Measurements from ENCODE around the gene MGAT4A.
"Not testable (repeated sequence)": the region's sequence is repeated elsewhere in the genome, so short reads cannot be mapped to it uniquely, and the experiment has no call there.

Gene MGAT4A

GRCh38 chr2:98759338-98759737 is 28.4 kb upstream of the MGAT4A start:
- no peak for DNase-seq

DNA sequence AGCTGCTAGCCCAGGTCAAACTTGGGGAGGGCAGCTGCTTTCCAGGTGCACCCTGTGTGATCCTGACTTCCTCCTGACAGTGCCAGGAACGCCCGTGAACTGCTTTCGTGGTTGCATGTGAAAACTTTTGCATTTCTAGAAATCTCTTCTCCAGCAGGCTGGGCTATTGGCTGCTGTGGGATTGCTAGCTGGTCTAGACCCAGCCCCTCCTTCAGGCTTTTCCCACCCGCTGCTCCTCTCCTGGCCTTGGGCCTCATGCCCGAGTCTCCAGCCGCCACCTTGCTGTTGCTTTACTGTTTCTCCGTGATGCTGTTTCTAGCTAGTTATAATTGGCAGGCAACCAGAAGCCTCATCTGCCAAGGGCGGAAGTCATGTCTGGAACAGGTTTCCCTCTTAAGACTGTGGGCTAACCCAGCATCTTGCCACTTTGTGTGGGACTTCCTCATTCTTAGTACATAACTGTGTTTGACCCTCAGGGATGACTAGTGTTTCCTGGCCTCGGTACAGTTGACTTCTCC is 27.0 kb upstream of the MGAT4A start:
- DNase-seq: no peak

DNA sequence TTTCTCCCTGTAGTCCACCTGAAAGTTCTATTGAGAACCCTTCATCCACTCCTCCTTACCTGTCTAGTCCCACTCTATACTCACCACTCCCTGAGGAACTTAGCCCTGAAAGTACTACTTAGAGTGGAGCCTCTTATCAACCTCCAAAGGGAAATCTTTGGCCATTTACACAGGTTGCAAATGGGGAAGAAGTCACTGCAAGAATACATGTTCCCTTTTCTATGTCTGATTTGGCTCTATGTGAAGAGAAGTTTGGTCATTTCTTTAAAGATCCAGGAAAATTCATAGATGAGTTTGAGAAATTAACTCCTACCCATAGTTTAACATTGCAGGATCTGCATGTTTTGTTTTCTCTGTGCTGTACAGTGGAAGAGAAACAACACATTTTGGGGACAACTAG is 22.9 kb upstream of the MGAT4A start:
- DNase-seq: no peak

- DNase-seq: not testable (repeated sequence)
Observed at GRCh38 chr2:98752711-98753110, 21.8 kb upstream of the MGAT4A start.

DNA sequence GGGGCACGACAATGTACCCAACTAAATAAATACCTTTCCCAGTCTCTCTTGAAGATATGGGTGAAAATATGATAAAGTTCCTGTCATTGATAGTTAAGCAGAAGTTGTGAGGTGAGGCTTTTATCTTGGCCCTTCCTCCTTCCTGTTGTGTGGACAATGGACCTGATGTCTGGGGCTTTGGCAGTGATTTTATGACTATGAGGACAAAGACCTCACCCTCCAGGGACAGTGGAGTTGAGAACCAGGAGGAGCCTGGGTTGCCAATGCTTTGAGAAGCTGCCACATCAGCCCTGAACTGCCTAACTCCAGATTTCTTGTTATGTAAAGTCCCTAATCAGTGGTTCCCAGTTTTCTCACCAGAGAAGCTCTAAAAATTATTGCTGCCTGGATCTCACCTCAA is 20.8 kb upstream of the MGAT4A start:
- DNase-seq: no peak

GRCh38 chr2:98750593-98751282 is 19.8 kb upstream of the MGAT4A start:
- no peak for DNase-seq

DNA sequence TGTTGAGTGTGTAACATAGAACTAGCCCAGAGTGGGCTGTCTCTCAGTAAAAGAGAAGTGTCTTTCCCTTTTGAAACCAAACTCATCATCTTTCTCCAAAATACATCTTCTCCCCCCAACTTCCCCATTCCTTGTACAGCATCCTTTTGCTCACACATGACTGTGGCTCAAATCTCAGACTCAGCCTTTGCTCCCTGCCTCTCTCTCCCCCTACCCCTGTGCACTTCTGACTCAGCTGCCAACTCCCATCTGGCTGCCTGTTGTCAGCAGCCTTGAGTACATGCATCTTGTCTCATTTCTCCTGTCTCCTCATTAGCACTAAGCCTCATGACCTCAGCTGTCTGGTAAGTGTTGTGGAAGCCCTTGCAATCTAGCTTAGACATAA is 18.1 kb upstream of the MGAT4A start:
- DNase-seq: peak; percentile 83

GRCh38 chr2:98748292-98749065 is 17.5 kb upstream of the MGAT4A start:
- no peak for DNase-seq

DNA sequence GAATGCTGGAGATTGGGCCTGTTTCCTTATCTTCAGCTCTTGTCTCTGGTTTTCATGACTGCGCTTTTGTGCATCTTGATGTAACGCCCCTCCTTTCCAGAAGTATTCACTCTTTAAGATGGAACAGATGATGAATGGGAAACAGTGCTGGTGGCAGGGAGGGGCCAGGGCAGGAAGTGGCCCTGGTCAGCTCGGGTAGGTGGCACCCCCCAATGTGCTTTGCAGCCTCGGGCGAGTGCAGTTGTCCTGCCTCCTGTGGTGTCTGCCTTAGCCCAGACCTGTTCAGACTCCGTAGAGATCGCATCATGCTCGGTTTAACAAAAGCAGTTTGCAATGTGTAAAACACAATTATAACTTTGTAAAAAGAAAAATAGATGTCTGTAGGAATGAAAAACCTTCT is 17.0 kb upstream of the MGAT4A start:
- no peak for DNase-seq

DNA sequence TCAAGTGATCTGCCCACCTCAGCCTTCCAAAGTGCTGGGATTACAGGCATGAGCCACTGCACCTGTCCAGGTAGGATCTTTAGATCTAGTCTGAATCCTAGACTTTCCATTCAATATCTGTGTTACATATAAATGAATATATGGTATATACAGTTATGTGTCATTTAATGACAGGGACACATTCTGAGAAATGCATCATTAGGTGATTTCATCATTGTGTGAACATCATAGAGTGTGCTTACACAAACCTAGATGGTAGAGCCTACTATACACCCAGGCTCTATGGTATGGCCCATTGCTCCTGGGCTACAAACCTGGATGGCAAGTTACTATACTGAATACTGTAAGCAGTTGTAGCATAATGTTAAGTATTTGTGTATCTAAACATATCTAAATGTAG is 15.5 kb upstream of the MGAT4A start:
- DNase-seq: no peak

GRCh38 chr2:98744595-98744994 is 13.7 kb upstream of the MGAT4A start:
- DNase-seq: no peak

DNA sequence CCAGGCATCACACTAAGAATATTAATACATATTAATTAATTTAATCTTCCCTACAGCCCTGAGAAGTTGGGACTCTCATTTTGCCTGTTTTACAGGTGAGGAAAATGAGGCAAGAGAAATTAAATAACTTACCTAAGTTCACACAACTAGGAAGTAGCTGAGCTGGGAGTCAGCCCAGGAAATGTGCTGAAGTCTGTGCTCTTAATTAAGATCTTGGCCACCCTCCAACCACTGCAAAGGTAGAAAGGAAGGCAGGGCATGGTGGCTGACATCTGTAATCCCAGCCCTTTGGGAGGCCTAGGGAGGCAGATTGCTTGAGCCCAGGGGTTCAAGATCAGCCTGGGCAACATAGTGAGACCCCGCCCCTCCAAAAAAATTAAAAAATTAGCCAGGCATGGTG is 12.9 kb upstream of the MGAT4A start:
- no peak for DNase-seq

DNA sequence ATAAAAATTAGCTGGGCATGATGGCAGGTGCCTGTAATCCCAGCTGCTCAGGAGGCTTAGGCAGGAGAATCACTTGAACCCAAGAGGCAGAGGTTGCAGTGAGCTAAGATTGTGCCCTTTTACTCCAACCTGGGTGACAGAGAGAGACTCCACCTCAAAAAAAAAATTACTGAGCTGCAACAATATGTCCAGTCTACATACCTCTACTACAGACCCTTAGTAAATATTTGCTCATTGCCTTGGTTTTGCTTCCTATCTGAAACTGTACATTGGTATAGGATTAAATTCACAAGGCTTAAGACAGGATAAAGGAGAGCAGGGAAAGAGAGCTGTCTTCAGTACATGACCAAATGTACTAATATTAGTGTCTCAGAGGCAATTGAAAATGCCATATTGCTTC is 8.1 kb upstream of the MGAT4A start:
- no peak for DNase-seq

- no peak for DNase-seq
Observed at GRCh38 chr2:98738304-98738703, 7.4 kb upstream of the MGAT4A start.

- DNase-seq: no peak
Observed at GRCh38 chr2:98737848-98738247, 6.9 kb upstream of the MGAT4A start.

GRCh38 chr2:98736464-98736889 is 5.5 kb upstream of the MGAT4A start:
- DNase-seq: no peak

DNA sequence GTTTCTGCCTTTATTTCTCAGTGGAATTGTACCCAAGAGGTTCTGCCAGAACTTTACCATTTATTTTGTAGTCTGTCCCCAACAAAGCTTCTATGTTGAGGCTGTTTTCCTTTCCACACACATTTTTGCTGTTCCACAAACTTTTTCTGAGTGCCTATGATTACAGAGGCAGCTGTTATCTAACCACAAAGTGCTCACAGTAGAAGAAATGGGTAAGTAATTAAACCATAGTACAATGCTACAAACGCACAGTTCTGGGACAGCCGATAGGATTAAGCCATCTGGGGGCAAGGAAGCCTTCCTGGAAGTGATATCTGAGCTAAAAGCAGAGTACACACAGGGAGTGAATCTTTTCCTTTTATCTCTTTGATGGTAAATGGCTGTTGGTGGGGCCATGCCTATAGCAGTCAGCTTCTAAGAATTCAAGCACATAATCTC is 3.9 kb upstream of the MGAT4A start:
- no peak for DNase-seq

DNA sequence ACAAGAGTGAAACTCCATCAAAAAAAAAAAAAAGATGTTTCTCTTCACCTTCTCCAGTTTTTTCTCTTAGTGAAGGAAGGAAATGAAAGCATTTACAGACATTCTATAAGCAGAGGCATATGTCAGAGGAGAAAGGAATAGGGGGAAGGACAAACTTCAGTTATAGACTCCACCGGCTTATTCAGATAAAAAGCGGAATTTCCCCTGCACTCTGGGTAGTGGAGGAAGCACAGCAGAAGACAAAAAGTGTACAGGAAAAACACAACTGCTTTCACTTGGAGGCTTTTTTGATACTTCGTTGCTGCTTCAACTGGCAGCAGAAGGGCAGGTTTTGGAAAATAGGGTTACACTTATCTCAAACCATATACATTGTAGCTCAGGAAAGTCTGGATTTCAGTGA is 3.2 kb upstream of the MGAT4A start:
- no peak for DNase-seq

GRCh38 chr2:98732430-98733051 is 1.6 kb upstream of the MGAT4A start:
- DNase-seq: no peak

DNA sequence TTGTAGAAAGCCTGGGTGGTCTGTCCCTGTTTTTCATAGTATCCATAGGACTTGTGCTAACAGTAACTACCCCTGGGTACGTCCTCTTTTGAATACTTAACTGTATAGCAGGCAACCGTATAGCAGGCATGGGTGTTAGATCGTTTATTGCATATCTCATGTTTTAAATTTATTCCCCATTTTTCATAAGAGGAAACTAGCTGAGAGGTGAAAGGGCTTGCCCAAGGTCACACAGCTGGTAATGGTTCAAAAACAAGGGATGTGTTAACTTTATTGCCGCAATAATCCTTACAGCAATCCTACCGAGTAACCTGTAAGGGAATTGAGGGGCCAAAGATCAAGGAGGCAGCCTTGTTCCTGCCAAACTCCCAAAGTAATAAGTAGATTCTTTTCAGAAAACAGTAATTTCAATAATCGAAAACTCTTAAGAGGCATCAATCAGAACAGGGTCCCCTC is 990 bp upstream of the MGAT4A start:
- no peak for DNase-seq

GRCh38 chr2:98730707-98731040 is 258 bp downstream of the MGAT4A start:
- no peak for DNase-seq

DNA sequence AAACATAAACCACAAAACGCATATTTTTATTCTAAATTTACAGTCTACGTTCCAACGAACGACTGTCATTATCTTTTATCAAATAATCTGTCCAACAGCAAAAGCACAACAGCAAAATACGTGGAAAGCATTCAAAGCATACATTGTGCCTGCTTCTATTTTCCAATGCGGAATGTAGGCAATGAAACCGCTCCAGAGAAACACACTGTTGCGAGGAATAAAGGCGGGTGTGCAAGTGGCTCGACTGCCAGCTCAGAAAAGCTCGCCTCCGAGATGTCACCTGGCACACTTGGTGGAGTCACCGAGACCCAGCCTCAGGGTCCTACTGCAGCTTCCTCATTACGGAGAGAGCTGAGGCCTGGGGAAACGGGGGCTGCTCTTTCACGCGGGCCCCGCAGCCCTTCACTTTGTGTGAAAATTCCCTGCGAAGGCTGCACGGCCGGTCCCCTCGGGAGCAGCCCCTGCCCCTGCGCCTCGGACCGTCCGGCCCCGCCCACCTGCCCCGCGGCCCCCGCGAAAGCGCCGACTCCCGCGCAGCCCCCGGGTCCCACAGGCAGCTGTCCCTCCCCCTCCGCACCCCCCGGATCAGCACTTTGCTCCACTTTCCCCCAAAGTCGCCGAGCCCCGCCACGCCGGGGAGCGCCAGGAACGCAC is 752 bp downstream of the MGAT4A start:
- no peak for DNase-seq

DNA sequence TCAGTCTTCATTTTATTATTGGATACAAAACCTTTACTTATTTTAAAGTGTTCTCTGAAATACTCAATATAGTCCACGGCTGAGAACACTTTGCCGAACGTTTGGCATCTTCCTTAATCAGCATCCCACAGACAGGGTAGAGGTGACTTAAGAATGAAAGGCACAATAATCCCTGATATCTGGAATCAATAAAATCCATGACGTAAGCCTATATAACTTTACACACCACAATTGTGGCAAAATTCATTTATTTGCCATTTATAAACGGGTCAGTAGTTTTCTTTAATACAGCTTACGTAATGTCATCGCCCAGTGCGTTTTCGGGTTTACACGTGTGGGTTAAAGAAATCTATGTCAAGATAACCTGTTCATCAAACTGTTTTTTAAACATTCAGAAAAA is 1.3 kb downstream of the MGAT4A start:
- DNase-seq: no peak

Data from NCI-H524 treated with DMSO at 0.1 percent for 48 hours (cell line).